Measurements from ENCODE around the gene ARRDC4. TPM values are rescaled to one million over a fixed set of nuclear protein-coding genes. Genes with fewer than 3 reads are reported as not detected.

ARRDC4 gene
- total and polyA plus RNA-seq, 2 of the 8 experiments (the other 6 are each of a cell fraction or from before 2014, with no cell fraction given), result 3.5 to 3.8 TPM

GRCh38 chr15:97981058-97981457 lies 20.6 kb downstream of the ARRDC4 start (continued):
- TF ChIP-seq, protein P1, sequence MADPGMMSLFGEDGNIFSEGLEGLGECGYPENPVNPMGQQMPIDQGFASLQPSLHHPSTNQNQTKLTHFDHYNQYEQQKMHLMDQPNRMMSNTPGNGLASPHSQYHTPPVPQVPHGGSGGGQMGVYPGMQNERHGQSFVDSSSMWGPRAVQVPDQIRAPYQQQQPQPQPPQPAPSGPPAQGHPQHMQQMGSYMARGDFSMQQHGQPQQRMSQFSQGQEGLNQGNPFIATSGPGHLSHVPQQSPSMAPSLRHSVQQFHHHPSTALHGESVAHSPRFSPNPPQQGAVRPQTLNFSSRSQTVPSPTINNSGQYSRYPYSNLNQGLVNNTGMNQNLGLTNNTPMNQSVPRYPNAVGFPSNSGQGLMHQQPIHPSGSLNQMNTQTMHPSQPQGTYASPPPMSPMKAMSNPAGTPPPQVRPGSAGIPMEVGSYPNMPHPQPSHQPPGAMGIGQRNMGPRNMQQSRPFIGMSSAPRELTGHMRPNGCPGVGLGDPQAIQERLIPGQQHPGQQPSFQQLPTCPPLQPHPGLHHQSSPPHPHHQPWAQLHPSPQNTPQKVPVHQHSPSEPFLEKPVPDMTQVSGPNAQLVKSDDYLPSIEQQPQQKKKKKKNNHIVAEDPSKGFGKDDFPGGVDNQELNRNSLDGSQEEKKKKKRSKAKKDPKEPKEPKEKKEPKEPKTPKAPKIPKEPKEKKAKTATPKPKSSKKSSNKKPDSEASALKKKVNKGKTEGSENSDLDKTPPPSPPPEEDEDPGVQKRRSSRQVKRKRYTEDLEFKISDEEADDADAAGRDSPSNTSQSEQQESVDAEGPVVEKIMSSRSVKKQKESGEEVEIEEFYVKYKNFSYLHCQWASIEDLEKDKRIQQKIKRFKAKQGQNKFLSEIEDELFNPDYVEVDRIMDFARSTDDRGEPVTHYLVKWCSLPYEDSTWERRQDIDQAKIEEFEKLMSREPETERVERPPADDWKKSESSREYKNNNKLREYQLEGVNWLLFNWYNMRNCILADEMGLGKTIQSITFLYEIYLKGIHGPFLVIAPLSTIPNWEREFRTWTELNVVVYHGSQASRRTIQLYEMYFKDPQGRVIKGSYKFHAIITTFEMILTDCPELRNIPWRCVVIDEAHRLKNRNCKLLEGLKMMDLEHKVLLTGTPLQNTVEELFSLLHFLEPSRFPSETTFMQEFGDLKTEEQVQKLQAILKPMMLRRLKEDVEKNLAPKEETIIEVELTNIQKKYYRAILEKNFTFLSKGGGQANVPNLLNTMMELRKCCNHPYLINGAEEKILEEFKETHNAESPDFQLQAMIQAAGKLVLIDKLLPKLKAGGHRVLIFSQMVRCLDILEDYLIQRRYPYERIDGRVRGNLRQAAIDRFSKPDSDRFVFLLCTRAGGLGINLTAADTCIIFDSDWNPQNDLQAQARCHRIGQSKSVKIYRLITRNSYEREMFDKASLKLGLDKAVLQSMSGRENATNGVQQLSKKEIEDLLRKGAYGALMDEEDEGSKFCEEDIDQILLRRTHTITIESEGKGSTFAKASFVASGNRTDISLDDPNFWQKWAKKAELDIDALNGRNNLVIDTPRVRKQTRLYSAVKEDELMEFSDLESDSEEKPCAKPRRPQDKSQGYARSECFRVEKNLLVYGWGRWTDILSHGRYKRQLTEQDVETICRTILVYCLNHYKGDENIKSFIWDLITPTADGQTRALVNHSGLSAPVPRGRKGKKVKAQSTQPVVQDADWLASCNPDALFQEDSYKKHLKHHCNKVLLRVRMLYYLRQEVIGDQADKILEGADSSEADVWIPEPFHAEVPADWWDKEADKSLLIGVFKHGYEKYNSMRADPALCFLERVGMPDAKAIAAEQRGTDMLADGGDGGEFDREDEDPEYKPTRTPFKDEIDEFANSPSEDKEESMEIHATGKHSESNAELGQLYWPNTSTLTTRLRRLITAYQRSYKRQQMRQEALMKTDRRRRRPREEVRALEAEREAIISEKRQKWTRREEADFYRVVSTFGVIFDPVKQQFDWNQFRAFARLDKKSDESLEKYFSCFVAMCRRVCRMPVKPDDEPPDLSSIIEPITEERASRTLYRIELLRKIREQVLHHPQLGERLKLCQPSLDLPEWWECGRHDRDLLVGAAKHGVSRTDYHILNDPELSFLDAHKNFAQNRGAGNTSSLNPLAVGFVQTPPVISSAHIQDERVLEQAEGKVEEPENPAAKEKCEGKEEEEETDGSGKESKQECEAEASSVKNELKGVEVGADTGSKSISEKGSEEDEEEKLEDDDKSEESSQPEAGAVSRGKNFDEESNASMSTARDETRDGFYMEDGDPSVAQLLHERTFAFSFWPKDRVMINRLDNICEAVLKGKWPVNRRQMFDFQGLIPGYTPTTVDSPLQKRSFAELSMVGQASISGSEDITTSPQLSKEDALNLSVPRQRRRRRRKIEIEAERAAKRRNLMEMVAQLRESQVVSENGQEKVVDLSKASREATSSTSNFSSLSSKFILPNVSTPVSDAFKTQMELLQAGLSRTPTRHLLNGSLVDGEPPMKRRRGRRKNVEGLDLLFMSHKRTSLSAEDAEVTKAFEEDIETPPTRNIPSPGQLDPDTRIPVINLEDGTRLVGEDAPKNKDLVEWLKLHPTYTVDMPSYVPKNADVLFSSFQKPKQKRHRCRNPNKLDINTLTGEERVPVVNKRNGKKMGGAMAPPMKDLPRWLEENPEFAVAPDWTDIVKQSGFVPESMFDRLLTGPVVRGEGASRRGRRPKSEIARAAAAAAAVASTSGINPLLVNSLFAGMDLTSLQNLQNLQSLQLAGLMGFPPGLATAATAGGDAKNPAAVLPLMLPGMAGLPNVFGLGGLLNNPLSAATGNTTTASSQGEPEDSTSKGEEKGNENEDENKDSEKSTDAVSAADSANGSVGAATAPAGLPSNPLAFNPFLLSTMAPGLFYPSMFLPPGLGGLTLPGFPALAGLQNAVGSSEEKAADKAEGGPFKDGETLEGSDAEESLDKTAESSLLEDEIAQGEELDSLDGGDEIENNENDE (IDR thresholded peaks at IDR 0.05; ENCODE audit: insufficient replicate concordance, low read length), result no peak
- TF ChIP-seq, protein P2, sequence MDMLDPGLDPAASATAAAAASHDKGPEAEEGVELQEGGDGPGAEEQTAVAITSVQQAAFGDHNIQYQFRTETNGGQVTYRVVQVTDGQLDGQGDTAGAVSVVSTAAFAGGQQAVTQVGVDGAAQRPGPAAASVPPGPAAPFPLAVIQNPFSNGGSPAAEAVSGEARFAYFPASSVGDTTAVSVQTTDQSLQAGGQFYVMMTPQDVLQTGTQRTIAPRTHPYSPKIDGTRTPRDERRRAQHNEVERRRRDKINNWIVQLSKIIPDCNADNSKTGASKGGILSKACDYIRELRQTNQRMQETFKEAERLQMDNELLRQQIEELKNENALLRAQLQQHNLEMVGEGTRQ (IDR thresholded peaks at IDR 0.05; ENCODE audit: low read length), result no peak
- TF ChIP-seq POLR2A (IDR thresholded peaks at IDR 0.05; ENCODE audit: control extremely low read depth in 1 of 2, low read depth in 2 of 2, low read length in 2 of 2), result no peak
- TF ChIP-seq SIN3A (conservative IDR thresholded peaks at IDR 0.05 in 1 of 2, IDR thresholded peaks at IDR 0.05 in 1 of 2; ENCODE audit: low read depth in 1 of 2, low read length in 2 of 2), result no peak
- no peak for TF ChIP-seq EGR1 (IDR thresholded peaks at IDR 0.05; ENCODE audit: borderline replicate concordance, low read depth, low read length)
- no peak for TF ChIP-seq CHD1 (IDR thresholded peaks at IDR 0.05; ENCODE audit: low read depth, low read length)
- no peak for TF ChIP-seq RBBP5 (IDR thresholded peaks at IDR 0.05; ENCODE audit: borderline replicate concordance, low read depth, low read length)

Measured in H1 (cell line).